GM19239 (cell line): ENCODE measurements around the gene TNPO3.

ENCODE experiments used
- DNase-seq: peaks from one replicate; pipeline ENCODE4 v3.0.0; 2011; ENCODE audit warnings: low spot score; ENCODE audit not compliant: insufficient read length
- FAIRE-seq: peaks from 2 replicates; lab custom pipeline; 2011; peaks lifted over from hg19 to GRCh38; lab: Jason Lieb, UNC

Gene TNPO3

GRCh38 chr7:128928882-128929788 lies 125.8 kb downstream of the TNPO3 start:
- no peak for DNase-seq
- FAIRE-seq: no peak

- FAIRE-seq: no peak
- no peak for DNase-seq
These were observed 126.6 kb downstream of the TNPO3 start for GRCh38 chr7:128928159-128928813.

- no peak for FAIRE-seq
These were observed 130.0 kb downstream of the TNPO3 start for GRCh38 chr7:128924707-128925588.

GRCh38 chr7:128923411-128923800 lies 131.5 kb downstream of the TNPO3 start:
- FAIRE-seq (no peak), DNase-seq (no peak)

More at GRCh38 chr7:128924707-128925588, 130.0 kb downstream of the TNPO3 start:
- DNase-seq: no peak

- DNase-seq: no peak
- FAIRE-seq: no peak
These were observed 132.2 kb downstream of the TNPO3 start for GRCh38 chr7:128922496-128923410.

GRCh38 chr7:128921866-128922440 lies 133.0 kb downstream of the TNPO3 start:
- DNase-seq (no peak), FAIRE-seq (no peak)

- DNase-seq (no peak), FAIRE-seq (no peak)
These were observed 133.9 kb downstream of the TNPO3 start for GRCh38 chr7:128920913-128921582.

- DNase-seq (no peak), FAIRE-seq (no peak)
These were observed 134.8 kb downstream of the TNPO3 start for GRCh38 chr7:128919881-128920799.

GRCh38 chr7:128919241-128919640 lies 135.7 kb downstream of the TNPO3 start:
- FAIRE-seq (no peak), DNase-seq (no peak)

GRCh38 chr7:128918016-128918665 lies 136.8 kb downstream of the TNPO3 start:
- DNase-seq: no peak
- FAIRE-seq: no peak

- DNase-seq: no peak
- peak; percentile 26 for FAIRE-seq
These were observed 137.8 kb downstream of the TNPO3 start for GRCh38 chr7:128917122-128917521.

GRCh38 chr7:128916643-128916915 lies 138.3 kb downstream of the TNPO3 start:
- DNase-seq (no peak), FAIRE-seq (no peak)

- FAIRE-seq: no peak
These were observed 138.9 kb downstream of the TNPO3 start for GRCh38 chr7:128915841-128916642.

GRCh38 chr7:128915271-128915819 lies 139.6 kb downstream of the TNPO3 start:
- DNase-seq (no peak), FAIRE-seq (peak; percentile 76)

More at GRCh38 chr7:128915841-128916642, 138.9 kb downstream of the TNPO3 start:
- no peak for DNase-seq

GRCh38 chr7:128914566-128915151 lies 140.3 kb downstream of the TNPO3 start:
- FAIRE-seq (peak; percentile 18), DNase-seq (no peak)
